ENCODE results near the gene CTRB2.
A peak's percentile ranks its signal among the peaks of the same experiment; 100 is the strongest.

Gene CTRB2

GRCh38 chr16:75206749-75207451 is at the start of gene CTRB2:
CTRB2 (minus strand) TSS chr16:75207161; CDS start chr16:75207141, 20 bp downstream.
- Histone ChIP-seq H3K36me3 (ENCODE audit: control insufficient read depth in 2 of 2, insufficient read depth in 1 of 2, low read length in 2 of 2) (no peaks in the 10 kb centered on the region), H3K9me3 (ENCODE audit: control insufficient read depth, insufficient read depth, low read depth, low read length) (no peaks in the 10 kb centered on the region), H3K4me3 (ENCODE audit: low read depth, low read length) (no peak within 1 kb of the TSS), H3K27ac (ENCODE audit: extremely low read depth, low read depth, low read length) (no peak within 1 kb of the TSS), H3K4me1 (ENCODE audit: control insufficient read depth, insufficient read depth, low read length) (no peaks in the 10 kb centered on the region)
- CTCF ChIA-PET = interaction anchor here (0.8 kb wide), 1 partner anchor 17 kb away, joined by 3 read pairs; no protein-coding TSS in a partner anchor
- TF ChIP-seq ZNF211 (tag by site-specific recombination; IDR thresholded peaks at IDR 0.05; ENCODE audit: low read depth) (no peak), ZNF335 (tag by site-specific recombination; conservative IDR thresholded peaks at IDR 0.05) (no peak), ZIC2 (tag by site-specific recombination; IDR thresholded peaks at IDR 0.05) (peak; percentile 20; the same call in 1 of the 2 replicates), EGR2 (tag by site-specific recombination; IDR thresholded peaks at IDR 0.05; ENCODE audit: low read depth) (peak; percentile 64), PATZ1 (tag by site-specific recombination; IDR thresholded peaks at IDR 0.05) (no peak), ZNF670 (tag by site-specific recombination; IDR thresholded peaks at IDR 0.05; ENCODE audit: low read depth) (no peak), ZFHX2 (tag by site-specific recombination; conservative IDR thresholded peaks at IDR 0.05) (peak; percentile 78), ZNF362 (tag by site-specific recombination; IDR thresholded peaks at IDR 0.05) (no peak), FEZF1 (tag by site-specific recombination; IDR thresholded peaks at IDR 0.05) (no peak), ZNF707 (tag by site-specific recombination; IDR thresholded peaks at IDR 0.05) (no peak), ZNF626 (tag by site-specific recombination; IDR thresholded peaks at IDR 0.05) (no peak)
- TF ChIP-seq, protein P1, sequence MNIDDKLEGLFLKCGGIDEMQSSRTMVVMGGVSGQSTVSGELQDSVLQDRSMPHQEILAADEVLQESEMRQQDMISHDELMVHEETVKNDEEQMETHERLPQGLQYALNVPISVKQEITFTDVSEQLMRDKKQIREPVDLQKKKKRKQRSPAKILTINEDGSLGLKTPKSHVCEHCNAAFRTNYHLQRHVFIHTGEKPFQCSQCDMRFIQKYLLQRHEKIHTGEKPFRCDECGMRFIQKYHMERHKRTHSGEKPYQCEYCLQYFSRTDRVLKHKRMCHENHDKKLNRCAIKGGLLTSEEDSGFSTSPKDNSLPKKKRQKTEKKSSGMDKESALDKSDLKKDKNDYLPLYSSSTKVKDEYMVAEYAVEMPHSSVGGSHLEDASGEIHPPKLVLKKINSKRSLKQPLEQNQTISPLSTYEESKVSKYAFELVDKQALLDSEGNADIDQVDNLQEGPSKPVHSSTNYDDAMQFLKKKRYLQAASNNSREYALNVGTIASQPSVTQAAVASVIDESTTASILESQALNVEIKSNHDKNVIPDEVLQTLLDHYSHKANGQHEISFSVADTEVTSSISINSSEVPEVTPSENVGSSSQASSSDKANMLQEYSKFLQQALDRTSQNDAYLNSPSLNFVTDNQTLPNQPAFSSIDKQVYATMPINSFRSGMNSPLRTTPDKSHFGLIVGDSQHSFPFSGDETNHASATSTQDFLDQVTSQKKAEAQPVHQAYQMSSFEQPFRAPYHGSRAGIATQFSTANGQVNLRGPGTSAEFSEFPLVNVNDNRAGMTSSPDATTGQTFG (tag by site-specific recombination; IDR thresholded peaks at IDR 0.05; ENCODE audit: borderline replicate concordance) = no peak
- POLR2A ChIA-PET = no interaction called here

- CTCF ChIA-PET = interaction anchor here (1.1 to 2.8 kb wide), 3 partner anchors 22 to 131 kb away, joined by 4 to 17 read pairs (median 5); no protein-coding TSS in a partner anchor
- Histone ChIP-seq H3K9me3 (ENCODE audit: control insufficient read depth, insufficient read depth, low read depth, low read length) (no peaks in the 10 kb centered on the region), H3K36me3 (ENCODE audit: control insufficient read depth in 2 of 2, insufficient read depth in 1 of 2, low read length in 2 of 2) (no peaks in the 10 kb centered on the region), H3K4me3 (ENCODE audit: low read depth, low read length) (no peak overlapping the region), H3K27ac (ENCODE audit: extremely low read depth, low read depth, low read length) (no peak overlapping the region), H3K4me1 (ENCODE audit: control insufficient read depth, insufficient read depth, low read length) (peaks cover 10% of the 10 kb centered on the region)
- POLR2A ChIA-PET = no interaction called here
- TF ChIP-seq, protein P2, sequence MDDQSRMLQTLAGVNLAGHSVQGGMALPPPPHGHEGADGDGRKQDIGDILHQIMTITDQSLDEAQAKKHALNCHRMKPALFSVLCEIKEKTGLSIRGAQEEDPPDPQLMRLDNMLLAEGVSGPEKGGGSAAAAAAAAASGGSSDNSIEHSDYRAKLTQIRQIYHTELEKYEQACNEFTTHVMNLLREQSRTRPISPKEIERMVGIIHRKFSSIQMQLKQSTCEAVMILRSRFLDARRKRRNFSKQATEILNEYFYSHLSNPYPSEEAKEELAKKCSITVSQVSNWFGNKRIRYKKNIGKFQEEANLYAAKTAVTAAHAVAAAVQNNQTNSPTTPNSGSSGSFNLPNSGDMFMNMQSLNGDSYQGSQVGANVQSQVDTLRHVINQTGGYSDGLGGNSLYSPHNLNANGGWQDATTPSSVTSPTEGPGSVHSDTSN (CRISPR knock-in tag; IDR thresholded peaks at IDR 0.05) = no peak
- TF ChIP-seq EGR2 (tag by site-specific recombination; IDR thresholded peaks at IDR 0.05; ENCODE audit: low read depth) (peak; percentile 61), ZNF302 (tag by site-specific recombination; IDR thresholded peaks at IDR 0.05; ENCODE audit: low read depth) (no peak), MZF1 (tag by site-specific recombination; IDR thresholded peaks at IDR 0.05; ENCODE audit: borderline replicate concordance) (0 out of 2 replicates have a peak, but pooled peaks have one; percentile 33), ZIC2 (tag by site-specific recombination; IDR thresholded peaks at IDR 0.05) (peak; percentile 55), ZNF530 (tag by site-specific recombination; IDR thresholded peaks at IDR 0.05; ENCODE audit: low read depth) (no peak), ZNF629 (tag by site-specific recombination; IDR thresholded peaks at IDR 0.05) (no peak), ZFHX2 (tag by site-specific recombination; conservative IDR thresholded peaks at IDR 0.05) (peak; percentile 68), RBAK (tag by site-specific recombination; IDR thresholded peaks at IDR 0.05) (no peak)
- TF ChIP-seq, protein P3, sequence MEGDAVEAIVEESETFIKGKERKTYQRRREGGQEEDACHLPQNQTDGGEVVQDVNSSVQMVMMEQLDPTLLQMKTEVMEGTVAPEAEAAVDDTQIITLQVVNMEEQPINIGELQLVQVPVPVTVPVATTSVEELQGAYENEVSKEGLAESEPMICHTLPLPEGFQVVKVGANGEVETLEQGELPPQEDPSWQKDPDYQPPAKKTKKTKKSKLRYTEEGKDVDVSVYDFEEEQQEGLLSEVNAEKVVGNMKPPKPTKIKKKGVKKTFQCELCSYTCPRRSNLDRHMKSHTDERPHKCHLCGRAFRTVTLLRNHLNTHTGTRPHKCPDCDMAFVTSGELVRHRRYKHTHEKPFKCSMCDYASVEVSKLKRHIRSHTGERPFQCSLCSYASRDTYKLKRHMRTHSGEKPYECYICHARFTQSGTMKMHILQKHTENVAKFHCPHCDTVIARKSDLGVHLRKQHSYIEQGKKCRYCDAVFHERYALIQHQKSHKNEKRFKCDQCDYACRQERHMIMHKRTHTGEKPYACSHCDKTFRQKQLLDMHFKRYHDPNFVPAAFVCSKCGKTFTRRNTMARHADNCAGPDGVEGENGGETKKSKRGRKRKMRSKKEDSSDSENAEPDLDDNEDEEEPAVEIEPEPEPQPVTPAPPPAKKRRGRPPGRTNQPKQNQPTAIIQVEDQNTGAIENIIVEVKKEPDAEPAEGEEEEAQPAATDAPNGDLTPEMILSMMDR (tag by site-specific recombination; IDR thresholded peaks at IDR 0.05) = 0 out of 2 replicates have a peak, but pooled peaks have one; percentile 11
Measured at GRCh38 chr16:75256059-75256571, 49.2 kb upstream of the CTRB2 start.

Measured in HEK293 (cell line).